Measurements from ENCODE around the gene PATJ. TPM values are rescaled to one million over a fixed set of nuclear protein-coding genes. Genes with fewer than 3 reads are reported as not detected.

PATJ gene
- total RNA-seq, 1 experiment from 2014 or later, result 47.3 TPM

DNA sequence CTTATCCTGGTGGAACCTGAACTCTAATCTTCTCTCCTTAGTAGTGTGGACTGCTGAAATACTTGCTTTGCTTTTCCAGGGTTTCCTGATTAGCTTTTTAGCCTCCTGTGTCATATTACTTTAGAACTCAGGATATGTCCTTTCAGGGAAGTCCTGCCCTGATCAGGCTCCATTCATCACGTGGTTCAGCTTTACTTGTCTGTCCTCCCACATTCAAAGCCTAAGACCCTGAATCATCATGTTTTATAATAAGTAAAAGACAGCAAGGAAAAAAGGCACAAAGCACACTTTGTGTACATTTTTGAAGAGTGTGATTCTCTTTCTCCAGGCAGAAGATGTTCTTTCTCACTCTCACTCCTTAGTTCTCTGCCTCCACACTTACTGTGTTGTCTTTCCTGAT, 70.6 kb downstream of the PATJ start:
- no peak overlapping the region for H4K8ac ChIP-seq (replicated peaks; ENCODE audit: insufficient read length, low read depth, low read length)
- H3K4ac ChIP-seq (ENCODE audit: low read depth, low read length), result no peak overlapping the region
- no peaks in the 10 kb centered on the region for H3K9me3 ChIP-seq (ENCODE audit: control insufficient read depth, low read depth, low read length)
- H3K4me2 ChIP-seq (ENCODE audit: insufficient read depth, insufficient read length, low read length), result no peak overlapping the region
- no peak overlapping the region for H3K4me3 Mint-ChIP-seq
- H3K36me3 Mint-ChIP-seq (ENCODE audit: insufficient read depth in 1 of 3, low read depth in 3 of 3), result peaks cover 7 to 46% (median 26%) of the 10 kb centered on the region in 3 experiments; a peak in 6 of 7 replicates
- no peak overlapping the region for H2BK5ac ChIP-seq (ENCODE audit: insufficient read length, low read length)
- H3K9ac ChIP-seq (ENCODE audit: extremely low read depth, insufficient read length, low read length), result no peak overlapping the region
- TF ChIP-seq, protein P1, sequence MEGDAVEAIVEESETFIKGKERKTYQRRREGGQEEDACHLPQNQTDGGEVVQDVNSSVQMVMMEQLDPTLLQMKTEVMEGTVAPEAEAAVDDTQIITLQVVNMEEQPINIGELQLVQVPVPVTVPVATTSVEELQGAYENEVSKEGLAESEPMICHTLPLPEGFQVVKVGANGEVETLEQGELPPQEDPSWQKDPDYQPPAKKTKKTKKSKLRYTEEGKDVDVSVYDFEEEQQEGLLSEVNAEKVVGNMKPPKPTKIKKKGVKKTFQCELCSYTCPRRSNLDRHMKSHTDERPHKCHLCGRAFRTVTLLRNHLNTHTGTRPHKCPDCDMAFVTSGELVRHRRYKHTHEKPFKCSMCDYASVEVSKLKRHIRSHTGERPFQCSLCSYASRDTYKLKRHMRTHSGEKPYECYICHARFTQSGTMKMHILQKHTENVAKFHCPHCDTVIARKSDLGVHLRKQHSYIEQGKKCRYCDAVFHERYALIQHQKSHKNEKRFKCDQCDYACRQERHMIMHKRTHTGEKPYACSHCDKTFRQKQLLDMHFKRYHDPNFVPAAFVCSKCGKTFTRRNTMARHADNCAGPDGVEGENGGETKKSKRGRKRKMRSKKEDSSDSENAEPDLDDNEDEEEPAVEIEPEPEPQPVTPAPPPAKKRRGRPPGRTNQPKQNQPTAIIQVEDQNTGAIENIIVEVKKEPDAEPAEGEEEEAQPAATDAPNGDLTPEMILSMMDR (conservative IDR thresholded peaks at IDR 0.05), result no peak
- no peak overlapping the region for H4K5ac ChIP-seq (ENCODE audit: insufficient read length, low read depth, low read length)
- no peak overlapping the region for H3K27ac ChIP-seq (ENCODE audit: insufficient read length, low read depth, low read length)
- no peak overlapping the region; a peak in 1 of 7 replicates for H3K27ac Mint-ChIP-seq
- no peak overlapping the region for H2AFZ ChIP-seq (ENCODE audit: low read length)
- no peak overlapping the region for H3T11ph ChIP-seq (ENCODE audit: low read length)
- no peaks in the 10 kb centered on the region for H3K4me1 Mint-ChIP-seq
- H3K23ac ChIP-seq (ENCODE audit: insufficient read length, low read depth, low read length), result no peak overlapping the region
- H3K79me1 ChIP-seq (ENCODE audit: insufficient read depth, low read depth, low read length, poor library complexity, severe bottlenecking), result no peaks in the 10 kb centered on the region
- H3K9me3 Mint-ChIP-seq, result no peaks in the 10 kb centered on the region
- no peak overlapping the region for H4K91ac ChIP-seq (ENCODE audit: insufficient read length, low read depth, low read length)
- H2BK20ac ChIP-seq (ENCODE audit: low read depth, low read length, poor library complexity, severe bottlenecking), result no peak overlapping the region
- no peak overlapping the region for H3K18ac ChIP-seq (ENCODE audit: insufficient read length, low read depth, low read length)
- no peaks in the 10 kb centered on the region for H4K20me1 ChIP-seq (ENCODE audit: control insufficient read depth, insufficient read depth, insufficient read length)
- no peak overlapping the region for H2AK5ac ChIP-seq (ENCODE audit: insufficient read length, low read length)
- no peak overlapping the region for H3K14ac ChIP-seq (ENCODE audit: insufficient read depth, low read length)
- no peak overlapping the region for H2BK120ac ChIP-seq (ENCODE audit: low read depth, low read length, poor library complexity, severe bottlenecking)
- no peaks in the 10 kb centered on the region for H3K23me2 ChIP-seq (ENCODE audit: insufficient read length, low read depth, low read length, poor library complexity, severe bottlenecking)
- H2BK12ac ChIP-seq (ENCODE audit: insufficient read length, low read depth, low read length), result no peak overlapping the region
- no CpG with 5 or more reads among the region's 1 CpG for WGBS (ENCODE audit: extremely low coverage, insufficient read length, low lambda C conversion rate)
- no peaks in the 10 kb centered on the region for H3K4me1 ChIP-seq (ENCODE audit: insufficient read depth, low read length)
- no peak for DNase-seq
- H3K27me3 Mint-ChIP-seq (ENCODE audit: low read depth), result no peaks in the 10 kb centered on the region
- H3K27me3 ChIP-seq (ENCODE audit: insufficient read depth, low read length), result no peaks in the 10 kb centered on the region
- no peak overlapping the region for H2BK15ac ChIP-seq (ENCODE audit: low read depth, low read length)
- H3K56ac ChIP-seq (ENCODE audit: insufficient read length, low read depth, low read length), result no peak overlapping the region
- H3K79me2 ChIP-seq (ENCODE audit: insufficient read depth, low read length), result no peaks in the 10 kb centered on the region

All from H9 (cell line).